Tibial artery (tissue), 4 donors: ENCODE data around the gene RPL37A.

Experiments
- DNase-seq, 2 donors: peaks; one replicate each; pipeline ENCODE4 v3.0.0-alpha.2; 2019
- H3K27ac ChIP-seq, 2 donors: fragments of 200-600 bp; sonication (generic) in 1 of 2; 1 replicate in 1 of 2; 2 replicates in 1 of 2; pipeline ENCODE4 v1.5.1; 2018 to 2019; ENCODE audit warnings: mild to moderate bottlenecking in 1 of 2
- H3K27me3 ChIP-seq, 2 donors: fragments of 200-600 bp; sonication (generic) in 1 of 2; one replicate each; pipeline versions ENCODE4 v1.5.1 to v1.6.0; 2016 to 2019
- H3K36me3 ChIP-seq, 3 donors: fragments of 200-600 bp; sonication (generic) in 2 of 3; one replicate each; pipeline ENCODE4 v1.5.1; 2016 to 2019; ENCODE audit warnings: mild to moderate bottlenecking in 2 of 3
- H3K4me1 ChIP-seq, 4 donors: fragments of 200-600 bp; sonication (generic) in 2 of 4; 1 replicate in 3 of 4; 2 replicates in 1 of 4; pipeline ENCODE4 v1.5.1; 2016 to 2019
- H3K4me3 ChIP-seq, 2 donors: fragments of 200-600 bp; sonication (generic) in 1 of 2; 1 replicate in 1 of 2; 2 replicates in 1 of 2; pipeline ENCODE4 v1.5.1; 2018 to 2019; ENCODE audit warnings: mild to moderate bottlenecking in 2 of 2
- H3K9me3 ChIP-seq, 3 donors: fragments of 200-600 bp; sonication (generic) in 1 of 3; one replicate each; pipeline ENCODE4 v1.5.1; 2016 to 2019
- intact Hi-C: fragments of 100-400 bp; cut with DNase I; formaldehyde crosslinking; loops from one replicate; pipeline ENCODE4 v1.15.0; 2023; ENCODE audit warnings: low total_unique reads
- TF ChIP-seq, protein P1 (sequence below), 2 experiments: fragments of 200-600 bp in 1 of 2; fragments of 450-650 bp in 1 of 2; IDR thresholded peaks; one replicate each; pipeline ENCODE4 v1.5.1; 2017 to 2019; ENCODE audit warnings: antibody characterized with exemption in 2 of 2, mild to moderate bottlenecking in 1 of 2, moderate library complexity in 1 of 2

The RPL37A gene

DNA sequence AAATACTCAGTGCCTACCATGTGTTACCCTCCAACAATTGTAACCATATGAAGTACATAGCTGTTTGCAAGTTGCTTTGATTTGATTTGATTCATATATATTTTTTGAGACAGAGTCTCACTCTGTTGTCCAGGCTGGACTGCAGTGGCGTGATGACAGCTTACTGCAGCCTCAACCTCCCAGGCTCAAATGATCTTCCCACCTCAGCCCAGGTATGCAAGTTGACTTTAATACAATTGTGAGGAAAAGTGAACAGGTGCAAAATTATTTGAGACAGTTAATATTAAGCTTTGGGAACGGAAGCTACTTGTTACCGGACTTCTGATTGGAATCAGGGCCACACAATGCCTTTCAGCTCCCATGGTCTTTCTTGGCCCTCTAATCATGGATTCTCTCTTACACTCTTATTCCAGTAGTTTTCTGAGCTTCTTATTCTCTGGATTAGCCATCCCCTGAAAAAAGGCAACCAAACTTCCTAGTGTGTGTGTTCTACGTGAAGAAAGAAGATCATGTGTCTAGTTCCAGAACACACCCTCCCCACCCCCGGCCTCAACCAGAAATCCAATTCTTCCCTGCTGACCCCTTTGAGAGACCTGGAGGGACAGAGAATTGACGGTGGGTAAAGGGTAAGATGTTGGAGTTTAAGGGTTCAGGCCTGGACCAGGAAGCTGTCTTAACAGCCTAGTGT, 1.1 kb upstream of the RPL37A start:
- H3K27me3 ChIP-seq, result no peaks in the 10 kb centered on the region
- peaks cover 0 to 31% (median 26%) of the 10 kb centered on the region in 4 donors for H3K4me1 ChIP-seq
- no peaks in the 10 kb centered on the region for H3K9me3 ChIP-seq
- H3K36me3 ChIP-seq, result peaks cover 27 to 29% (median 28%) of the 10 kb centered on the region in 3 donors
- intact Hi-C loops, result no loop called here
- H3K27ac ChIP-seq, result peak overlapping the region; percentile 77 to 80
- no peak for DNase-seq
- TF ChIP-seq, protein P1, sequence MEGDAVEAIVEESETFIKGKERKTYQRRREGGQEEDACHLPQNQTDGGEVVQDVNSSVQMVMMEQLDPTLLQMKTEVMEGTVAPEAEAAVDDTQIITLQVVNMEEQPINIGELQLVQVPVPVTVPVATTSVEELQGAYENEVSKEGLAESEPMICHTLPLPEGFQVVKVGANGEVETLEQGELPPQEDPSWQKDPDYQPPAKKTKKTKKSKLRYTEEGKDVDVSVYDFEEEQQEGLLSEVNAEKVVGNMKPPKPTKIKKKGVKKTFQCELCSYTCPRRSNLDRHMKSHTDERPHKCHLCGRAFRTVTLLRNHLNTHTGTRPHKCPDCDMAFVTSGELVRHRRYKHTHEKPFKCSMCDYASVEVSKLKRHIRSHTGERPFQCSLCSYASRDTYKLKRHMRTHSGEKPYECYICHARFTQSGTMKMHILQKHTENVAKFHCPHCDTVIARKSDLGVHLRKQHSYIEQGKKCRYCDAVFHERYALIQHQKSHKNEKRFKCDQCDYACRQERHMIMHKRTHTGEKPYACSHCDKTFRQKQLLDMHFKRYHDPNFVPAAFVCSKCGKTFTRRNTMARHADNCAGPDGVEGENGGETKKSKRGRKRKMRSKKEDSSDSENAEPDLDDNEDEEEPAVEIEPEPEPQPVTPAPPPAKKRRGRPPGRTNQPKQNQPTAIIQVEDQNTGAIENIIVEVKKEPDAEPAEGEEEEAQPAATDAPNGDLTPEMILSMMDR (IDR thresholded peaks at IDR 0.05), result no peak
- peak overlapping the region; percentile 60 to 71 for H3K4me3 ChIP-seq

DNA sequence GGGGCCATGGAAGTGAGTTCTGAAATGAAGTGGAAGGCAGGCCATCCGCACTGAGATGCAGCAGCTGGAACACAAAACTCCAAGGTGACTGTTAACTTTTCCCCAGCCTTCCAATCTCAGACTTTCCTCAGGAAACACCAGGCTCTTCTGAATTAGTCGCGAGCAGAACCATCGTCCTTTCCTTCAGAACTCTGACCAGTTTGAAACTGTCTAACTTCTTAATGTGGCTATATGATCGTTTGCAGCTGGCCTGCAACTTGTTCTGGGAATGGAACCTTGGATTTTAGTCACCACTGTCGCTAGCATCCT, 620 bp upstream of the RPL37A start:
- Histone ChIP-seq H3K4me3 (peak overlapping the region; percentile 60 to 71), H3K27ac (peak overlapping the region; percentile 77 to 80), H3K36me3 (peaks cover 32 to 34% (median 33%) of the 10 kb centered on the region in 3 donors), H3K4me1 (peaks cover 0 to 31% (median 26%) of the 10 kb centered on the region in 4 donors), H3K9me3 (no peaks in the 10 kb centered on the region), H3K27me3 (no peaks in the 10 kb centered on the region)
- no peak for DNase-seq
- TF ChIP-seq, protein P1 (IDR thresholded peaks at IDR 0.05), result no peak
- intact Hi-C loops, result no loop called here

DNA sequence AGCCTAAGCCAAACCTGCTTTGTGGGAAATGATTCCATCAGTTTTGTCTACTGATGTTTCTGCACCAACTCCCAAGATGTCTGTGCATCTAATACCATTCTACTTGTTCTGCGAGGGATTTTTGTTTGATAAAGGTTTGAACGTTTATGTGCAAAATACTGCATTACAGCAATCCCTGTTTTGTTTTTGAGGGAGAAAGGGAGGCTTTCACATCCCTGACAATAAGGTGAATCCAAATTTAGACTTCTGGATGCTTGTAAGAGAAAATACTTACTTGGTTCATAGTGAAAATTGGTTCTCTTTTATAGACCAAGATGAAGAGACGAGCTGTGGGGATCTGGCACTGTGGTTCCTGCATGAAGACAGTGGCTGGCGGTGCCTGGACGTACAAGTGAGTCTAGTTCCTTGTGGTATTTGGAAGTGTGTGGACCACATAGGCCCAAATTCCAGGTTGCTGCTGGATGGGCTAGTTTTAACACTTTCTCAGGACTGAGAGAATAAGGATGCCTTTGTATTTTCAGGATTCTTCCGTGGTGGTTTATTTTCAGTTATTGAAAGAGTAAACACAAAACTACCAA, 1.1 kb downstream of the RPL37A start:
- H3K27me3 ChIP-seq, result no peaks in the 10 kb centered on the region
- intact Hi-C loops, result no loop called here
- H3K9me3 ChIP-seq, result no peaks in the 10 kb centered on the region
- peak overlapping the region; percentile 60 to 71 for H3K4me3 ChIP-seq
- H3K4me1 ChIP-seq, result peaks cover 0 to 31% (median 26%) of the 10 kb centered on the region in 4 donors
- no peak for DNase-seq
- H3K36me3 ChIP-seq, result peaks cover 33 to 51% (median 44%) of the 10 kb centered on the region in 3 donors
- TF ChIP-seq, protein P1 (IDR thresholded peaks at IDR 0.05), result no peak
- H3K27ac ChIP-seq, result peak overlapping the region; percentile 77 to 80

DNA sequence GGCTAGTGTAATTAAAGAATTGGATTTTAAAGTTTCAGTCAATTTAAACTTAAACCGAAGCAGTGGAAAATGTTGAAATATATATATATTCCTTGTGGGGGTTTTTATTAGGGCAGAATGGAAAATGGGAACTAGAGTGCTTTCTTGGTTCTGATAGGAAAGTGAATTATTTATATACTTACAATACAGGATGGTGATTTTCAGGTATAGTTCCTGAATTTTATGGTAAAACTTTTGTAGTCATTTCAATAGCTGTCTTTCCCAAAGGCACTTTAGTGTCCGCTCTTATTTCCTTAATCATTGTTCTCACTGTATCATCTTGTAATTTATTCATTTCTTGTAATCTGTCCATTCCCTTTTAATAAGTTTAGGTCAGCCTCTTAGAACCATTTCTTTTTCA, 1.9 kb downstream of the RPL37A start:
- no peak overlapping the region for H3K4me3 ChIP-seq
- no peaks in the 10 kb centered on the region for H3K9me3 ChIP-seq
- no peaks in the 10 kb centered on the region for H3K27me3 ChIP-seq
- H3K4me1 ChIP-seq, result peaks cover 0 to 31% (median 26%) of the 10 kb centered on the region in 4 donors
- peaks cover 33 to 59% (median 50%) of the 10 kb centered on the region in 3 donors for H3K36me3 ChIP-seq
- no peak for DNase-seq
- intact Hi-C loops, result no loop called here
- no peak overlapping the region for H3K27ac ChIP-seq
- TF ChIP-seq, protein P1 (IDR thresholded peaks at IDR 0.05), result no peak

DNA sequence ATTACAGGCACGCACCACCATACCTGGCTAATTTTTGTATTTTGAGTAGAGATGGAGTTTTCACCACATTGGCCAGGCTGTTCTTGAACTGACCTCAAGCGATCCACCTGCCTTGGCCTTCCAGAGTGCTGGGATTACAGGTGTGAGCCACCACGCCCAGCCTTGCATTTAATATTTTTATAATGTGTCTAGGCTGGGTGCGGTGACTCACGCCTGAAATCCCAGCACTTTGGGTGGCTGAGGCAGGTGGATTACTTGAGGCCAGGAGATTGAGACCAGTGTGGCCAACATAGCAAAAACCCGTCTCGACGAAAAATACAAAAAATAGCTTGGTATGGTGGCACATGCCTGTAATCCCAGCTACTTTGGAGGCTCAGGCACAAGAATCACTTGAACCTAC, 3.2 kb downstream of the RPL37A start:
- H3K27me3 ChIP-seq, result no peaks in the 10 kb centered on the region
- no peaks in the 10 kb centered on the region for H3K9me3 ChIP-seq
- no peak for DNase-seq
- peaks cover 0 to 31% (median 26%) of the 10 kb centered on the region in 4 donors for H3K4me1 ChIP-seq
- TF ChIP-seq, protein P1 (IDR thresholded peaks at IDR 0.05), result no peak
- peaks cover 33 to 60% (median 50%) of the 10 kb centered on the region in 3 donors for H3K36me3 ChIP-seq
- intact Hi-C loops, result no loop called here
- H3K4me3 ChIP-seq, result no peak overlapping the region
- no peak overlapping the region for H3K27ac ChIP-seq
